NCI-H2107 (cell line): ENCODE data around the gene BPHL.
A peak's percentile ranks its signal among the peaks of the same experiment; 100 is the strongest.
"Not testable (repeated sequence)": the region's sequence is repeated elsewhere in the genome, so short reads cannot be mapped to it uniquely, and the experiment has no call there.

Source experiments
- DNase-seq: peaks from one replicate; lab custom pipeline; 2025; lab: John Stamatoyannopoulos, UW

Gene BPHL

DNA sequence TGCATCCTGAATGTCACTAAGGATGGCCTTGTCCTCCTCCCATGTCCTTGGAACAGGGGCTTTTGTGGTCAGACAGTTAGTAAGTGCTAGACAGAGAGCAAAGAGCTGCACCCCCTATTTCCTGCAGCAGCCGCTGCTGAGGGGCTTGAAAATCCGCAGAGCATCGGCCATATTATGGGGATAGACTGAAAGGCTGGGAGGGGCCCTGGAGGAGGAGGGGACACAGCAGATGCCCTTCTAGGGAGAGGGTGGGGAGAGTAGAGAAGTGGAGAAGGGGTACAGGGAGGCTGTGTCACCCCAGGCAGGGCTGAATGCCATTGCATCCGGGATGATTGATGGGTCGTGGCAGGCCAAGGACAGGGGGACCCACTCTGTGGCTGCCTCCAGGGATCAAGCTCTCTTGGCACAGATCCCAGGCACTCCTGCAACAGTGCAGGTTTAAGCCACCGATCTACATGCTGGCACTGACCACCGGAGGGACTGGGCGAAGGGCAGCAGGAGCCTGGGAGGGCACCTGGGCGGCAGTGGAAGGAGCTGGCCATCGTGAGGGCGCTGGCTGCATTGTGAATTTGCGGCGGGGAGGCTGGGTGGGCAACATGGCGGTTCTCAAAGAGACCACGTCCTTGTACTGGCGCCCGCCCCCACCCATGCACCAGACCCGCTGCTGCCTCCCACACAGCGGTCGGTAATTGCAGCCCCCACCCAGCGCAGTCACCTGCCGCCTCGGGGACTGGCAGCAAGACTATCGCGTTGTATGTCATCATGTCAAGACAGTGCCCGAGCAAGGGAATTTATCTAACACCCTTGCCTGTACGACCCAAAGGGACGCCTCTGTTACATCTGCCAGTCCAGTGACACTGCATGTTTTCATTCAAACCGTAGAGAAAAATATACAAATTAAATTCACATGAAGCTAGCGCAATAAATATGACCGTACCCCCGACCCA, 37.9 kb downstream of the BPHL start:
- DNase-seq: not testable (repeated sequence)

DNA sequence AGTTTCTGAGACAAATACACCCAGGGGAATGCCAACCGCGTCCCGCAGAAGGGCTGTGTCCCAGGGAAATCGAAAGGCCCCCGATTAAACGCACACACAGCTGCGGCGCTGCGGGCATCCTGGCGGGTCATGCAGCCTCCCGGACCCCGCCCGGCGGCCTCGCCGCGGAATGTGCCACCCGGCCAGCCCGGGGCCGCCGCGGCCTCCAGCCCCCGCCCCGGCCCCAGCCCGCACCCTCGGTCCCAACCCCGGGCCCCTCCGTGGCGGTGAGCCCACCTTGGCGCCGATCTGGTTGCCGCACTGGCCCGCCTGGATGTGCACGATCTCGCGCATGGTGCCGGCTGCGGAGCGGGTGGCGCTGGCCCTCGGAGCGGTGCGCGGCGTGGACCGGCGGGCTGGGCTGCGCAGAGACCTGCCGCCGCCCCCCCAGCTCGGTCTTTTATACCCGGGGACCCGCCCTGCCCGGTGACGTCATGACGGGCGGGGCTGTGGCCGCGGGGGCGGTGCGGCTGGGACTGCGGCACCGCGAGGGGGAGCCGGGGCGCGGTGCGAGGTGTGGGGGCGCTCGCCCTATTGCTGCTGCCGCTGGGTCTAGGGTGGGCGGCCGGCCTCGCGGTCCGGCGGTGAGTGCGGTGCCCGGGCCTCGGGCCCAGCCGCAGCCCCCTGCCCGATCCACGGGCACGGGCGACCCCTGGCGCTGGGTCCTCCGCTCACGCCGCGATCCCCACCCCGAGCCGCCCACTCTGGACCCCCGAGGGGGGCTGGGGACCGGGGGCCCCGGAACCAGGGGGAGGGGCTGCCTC, 38.8 kb downstream of the BPHL start, which contains the start of gene TUBB2A:
Gene TUBB2A, minus strand, starts transcription at position 414 of the 803 bp plus-strand sequence. Its CDS starts 81 bp downstream, at position 333.
- DNase-seq: peak; percentile 41

GRCh38 chr6:3159805-3160781, 41.6 kb downstream of the BPHL start:
- no peak for DNase-seq

GRCh38 chr6:3162067-3162497, 43.6 kb downstream of the BPHL start:
- DNase-seq: no peak

GRCh38 chr6:3162565-3163247, 44.2 kb downstream of the BPHL start:
- DNase-seq: no peak

DNA sequence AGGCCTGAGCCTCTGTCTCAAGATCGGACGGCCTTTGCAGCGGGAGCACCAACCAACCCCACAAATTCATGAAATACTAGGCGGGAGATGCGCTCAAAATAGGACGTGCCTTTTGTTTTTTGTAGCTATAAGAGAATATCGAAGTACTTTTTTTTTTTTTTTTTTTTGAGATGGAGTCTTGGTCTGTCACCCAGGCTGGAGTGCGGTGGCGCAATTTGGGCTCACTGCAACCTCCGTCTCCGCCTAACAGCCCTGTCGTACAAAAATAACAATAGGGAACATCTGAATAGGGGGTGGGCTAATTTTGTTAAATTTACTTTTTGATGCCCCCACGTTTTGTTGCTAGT, 44.7 kb downstream of the BPHL start:
- no peak for DNase-seq

GRCh38 chr6:3164388-3164787, 45.9 kb downstream of the BPHL start:
- no peak for DNase-seq

GRCh38 chr6:3165631-3166534, 47.4 kb downstream of the BPHL start:
- no peak for DNase-seq

GRCh38 chr6:3166535-3167225, 48.2 kb downstream of the BPHL start:
- not testable (repeated sequence) for DNase-seq

- not testable (repeated sequence) for DNase-seq
Measured at GRCh38 chr6:3168046-3168445, 49.5 kb downstream of the BPHL start.

DNA sequence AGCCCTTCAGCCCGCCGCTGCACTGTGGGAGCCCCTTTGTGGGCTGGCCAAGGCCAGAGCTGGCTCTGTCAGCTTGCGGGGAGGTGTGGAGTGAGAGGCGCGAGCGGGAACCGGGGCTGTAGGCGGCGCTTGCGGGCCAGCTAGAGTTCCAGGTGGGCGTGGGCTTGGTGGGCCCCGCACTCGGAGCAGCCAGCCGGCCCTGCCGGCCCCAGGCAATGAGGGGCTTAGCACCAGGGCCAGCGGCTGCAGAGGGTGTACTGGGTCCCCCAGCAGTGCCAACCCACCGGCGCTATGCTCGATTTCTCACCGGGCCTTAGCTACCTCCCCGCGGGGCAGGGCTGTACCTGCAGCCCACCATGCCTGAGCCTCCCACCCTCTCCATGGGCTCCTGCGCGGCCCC, 52.2 kb downstream of the BPHL start:
- not testable (repeated sequence) for DNase-seq

- DNase-seq: not testable (repeated sequence)
Measured at GRCh38 chr6:3171313-3172175, 53.0 kb downstream of the BPHL start.

GRCh38 chr6:3172789-3173188, 54.3 kb downstream of the BPHL start:
- DNase-seq: not testable (repeated sequence)

GRCh38 chr6:3173636-3174089, 55.2 kb downstream of the BPHL start:
- DNase-seq: not testable (repeated sequence)

GRCh38 chr6:3175715-3176402, 57.3 kb downstream of the BPHL start:
- no peak for DNase-seq

- no peak for DNase-seq
Measured at GRCh38 chr6:3176562-3177355, 58.2 kb downstream of the BPHL start.

DNA sequence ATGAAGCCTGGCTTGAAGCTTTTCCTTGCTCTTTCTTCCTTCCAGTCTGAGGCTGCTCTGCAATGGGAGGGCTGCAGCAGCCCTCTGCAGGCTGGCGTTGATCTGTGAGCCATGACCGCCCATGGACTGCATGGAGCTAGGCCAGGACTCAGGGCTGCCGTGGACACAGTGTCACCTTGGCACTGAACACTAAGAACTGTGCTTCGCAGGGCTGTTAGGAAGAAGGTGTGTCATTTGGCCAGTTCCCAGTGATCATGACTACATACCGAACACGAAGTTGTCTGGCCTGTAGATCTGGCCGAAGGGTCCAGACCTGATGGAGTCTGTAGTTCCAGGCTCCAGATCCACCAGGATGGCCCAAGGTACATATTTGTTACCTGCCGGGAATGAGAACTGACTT, 60.2 kb downstream of the BPHL start:
- DNase-seq: not testable (repeated sequence)
